ENCODE results near the gene TSPAN15.

Gene TSPAN15

DNA sequence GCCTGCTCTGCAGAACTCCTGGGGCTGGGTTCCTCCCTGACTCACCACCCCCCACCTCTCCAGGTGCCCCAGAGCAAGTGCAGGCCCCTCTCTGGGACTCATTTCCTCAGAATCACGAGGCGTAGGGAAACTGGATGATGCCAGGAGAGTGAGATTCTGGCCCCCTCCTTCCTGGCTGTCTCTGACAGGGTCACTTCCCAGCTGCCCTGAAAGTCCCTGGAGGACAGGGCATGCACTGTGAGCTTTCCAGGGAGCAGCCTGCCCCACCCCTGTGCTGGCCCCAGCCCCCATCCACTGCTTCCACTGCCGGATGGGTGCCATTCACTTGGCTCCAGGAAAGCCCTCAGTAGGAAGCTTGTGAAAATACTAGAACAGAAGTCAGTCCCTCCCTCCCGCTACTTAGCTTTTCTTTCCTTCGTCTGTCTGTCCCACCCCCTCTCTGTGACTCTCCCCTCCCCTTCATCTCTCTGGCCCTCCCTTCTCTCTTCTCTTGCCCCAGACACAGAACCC is 44.9 kb upstream of the TSPAN15 start (continued):
- TF ChIP-seq, protein P1, sequence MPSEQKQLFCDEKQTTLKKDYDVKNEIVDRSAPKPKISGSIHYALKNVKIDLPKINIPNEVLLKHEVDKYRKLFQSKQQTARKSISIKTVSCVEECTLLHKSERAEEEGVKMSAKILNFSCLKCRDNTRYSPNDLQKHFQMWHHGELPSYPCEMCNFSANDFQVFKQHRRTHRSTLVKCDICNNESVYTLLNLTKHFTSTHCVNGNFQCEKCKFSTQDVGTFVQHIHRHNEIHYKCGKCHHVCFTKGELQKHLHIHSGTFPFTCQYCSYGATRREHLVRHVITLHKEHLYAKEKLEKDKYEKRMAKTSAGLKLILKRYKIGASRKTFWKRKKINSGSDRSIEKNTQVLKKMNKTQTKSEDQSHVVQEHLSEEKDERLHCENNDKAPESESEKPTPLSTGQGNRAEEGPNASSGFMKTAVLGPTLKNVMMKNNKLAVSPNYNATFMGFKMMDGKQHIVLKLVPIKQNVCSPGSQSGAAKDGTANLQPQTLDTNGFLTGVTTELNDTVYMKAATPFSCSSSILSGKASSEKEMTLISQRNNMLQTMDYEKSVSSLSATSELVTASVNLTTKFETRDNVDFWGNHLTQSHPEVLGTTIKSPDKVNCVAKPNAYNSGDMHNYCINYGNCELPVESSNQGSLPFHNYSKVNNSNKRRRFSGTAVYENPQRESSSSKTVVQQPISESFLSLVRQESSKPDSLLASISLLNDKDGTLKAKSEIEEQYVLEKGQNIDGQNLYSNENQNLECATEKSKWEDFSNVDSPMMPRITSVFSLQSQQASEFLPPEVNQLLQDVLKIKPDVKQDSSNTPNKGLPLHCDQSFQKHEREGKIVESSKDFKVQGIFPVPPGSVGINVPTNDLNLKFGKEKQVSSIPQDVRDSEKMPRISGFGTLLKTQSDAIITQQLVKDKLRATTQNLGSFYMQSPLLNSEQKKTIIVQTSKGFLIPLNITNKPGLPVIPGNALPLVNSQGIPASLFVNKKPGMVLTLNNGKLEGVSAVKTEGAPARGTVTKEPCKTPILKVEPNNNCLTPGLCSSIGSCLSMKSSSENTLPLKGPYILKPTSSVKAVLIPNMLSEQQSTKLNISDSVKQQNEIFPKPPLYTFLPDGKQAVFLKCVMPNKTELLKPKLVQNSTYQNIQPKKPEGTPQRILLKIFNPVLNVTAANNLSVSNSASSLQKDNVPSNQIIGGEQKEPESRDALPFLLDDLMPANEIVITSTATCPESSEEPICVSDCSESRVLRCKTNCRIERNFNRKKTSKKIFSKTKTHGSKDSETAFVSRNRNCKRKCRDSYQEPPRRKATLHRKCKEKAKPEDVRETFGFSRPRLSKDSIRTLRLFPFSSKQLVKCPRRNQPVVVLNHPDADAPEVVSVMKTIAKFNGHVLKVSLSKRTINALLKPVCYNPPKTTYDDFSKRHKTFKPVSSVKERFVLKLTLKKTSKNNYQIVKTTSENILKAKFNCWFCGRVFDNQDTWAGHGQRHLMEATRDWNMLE (tag by site-specific recombination; conservative IDR thresholded peaks at IDR 0.05; ENCODE audit: low read depth), result no peak
- no peak for TF ChIP-seq ZNF654 (tag by site-specific recombination; IDR thresholded peaks at IDR 0.05; ENCODE audit: low read depth)
- TF ChIP-seq, protein P2, sequence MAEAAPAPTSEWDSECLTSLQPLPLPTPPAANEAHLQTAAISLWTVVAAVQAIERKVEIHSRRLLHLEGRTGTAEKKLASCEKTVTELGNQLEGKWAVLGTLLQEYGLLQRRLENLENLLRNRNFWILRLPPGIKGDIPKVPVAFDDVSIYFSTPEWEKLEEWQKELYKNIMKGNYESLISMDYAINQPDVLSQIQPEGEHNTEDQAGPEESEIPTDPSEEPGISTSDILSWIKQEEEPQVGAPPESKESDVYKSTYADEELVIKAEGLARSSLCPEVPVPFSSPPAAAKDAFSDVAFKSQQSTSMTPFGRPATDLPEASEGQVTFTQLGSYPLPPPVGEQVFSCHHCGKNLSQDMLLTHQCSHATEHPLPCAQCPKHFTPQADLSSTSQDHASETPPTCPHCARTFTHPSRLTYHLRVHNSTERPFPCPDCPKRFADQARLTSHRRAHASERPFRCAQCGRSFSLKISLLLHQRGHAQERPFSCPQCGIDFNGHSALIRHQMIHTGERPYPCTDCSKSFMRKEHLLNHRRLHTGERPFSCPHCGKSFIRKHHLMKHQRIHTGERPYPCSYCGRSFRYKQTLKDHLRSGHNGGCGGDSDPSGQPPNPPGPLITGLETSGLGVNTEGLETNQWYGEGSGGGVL (tag by site-specific recombination; IDR thresholded peaks at IDR 0.05), result peak; percentile 40; the same call in 1 of the 2 replicates
- no peak for TF ChIP-seq TCF7L2 (IDR thresholded peaks at IDR 0.05; ENCODE audit: borderline replicate concordance, low read depth, low read length)
- peak; percentile 60 for TF ChIP-seq GLIS1 (tag by site-specific recombination; IDR thresholded peaks at IDR 0.05)

DNA sequence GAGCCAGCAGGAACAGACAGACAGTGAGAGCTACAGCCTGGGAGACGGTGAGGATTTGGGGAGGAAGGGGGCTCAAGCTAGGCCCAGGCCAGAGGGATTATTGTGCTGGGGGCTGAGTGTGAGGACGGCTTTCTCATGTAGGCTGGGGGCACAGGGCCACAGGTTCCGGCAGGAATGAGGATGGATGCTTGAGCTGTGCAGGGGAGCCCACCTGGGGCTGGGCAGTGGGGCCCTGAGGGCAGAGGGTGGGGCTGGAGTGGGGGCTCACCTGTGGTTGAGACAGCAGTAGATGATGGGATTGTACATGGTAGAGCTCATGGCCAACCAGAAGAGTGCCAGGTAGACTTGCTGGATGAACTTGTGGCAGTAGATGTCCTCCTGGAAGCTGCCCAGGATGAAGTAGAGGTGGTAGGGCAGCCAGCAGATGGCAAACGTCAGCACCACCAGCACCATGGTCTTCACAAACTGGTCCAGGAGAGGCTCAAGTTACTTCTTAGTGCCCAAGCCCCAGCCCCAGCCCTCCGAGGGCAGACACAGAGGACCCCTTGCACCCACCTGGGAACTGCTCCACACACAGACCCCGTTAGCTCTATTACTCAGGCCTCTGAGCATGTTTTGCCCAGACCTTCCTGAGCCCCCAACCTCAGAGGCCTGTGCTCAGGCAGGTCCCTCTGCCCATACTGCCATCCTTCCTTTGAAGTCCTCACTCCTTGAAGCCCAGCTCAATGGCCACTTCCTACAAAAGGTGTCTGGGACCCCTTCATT is 44.3 kb upstream of the TSPAN15 start:
- no peak overlapping the region for H3K27ac ChIP-seq (ENCODE audit: extremely low read depth, low read depth, low read length)
- H3K36me3 ChIP-seq (ENCODE audit: control insufficient read depth in 2 of 2, insufficient read depth in 1 of 2, low read length in 2 of 2), result no peaks in the 10 kb centered on the region; a peak in 1 of 3 replicates
- ChIA-PET POLR2A (interaction anchor here (0.7 kb wide), 1 partner anchor 44 kb away, joined by 3 read pairs; the partner anchor contains the start of gene TSPAN15), CTCF (interaction anchor here (0.6 to 2.9 kb wide), 18 partner anchors 14 to 234 kb away, joined by 3 to 28 read pairs (median 4); partner anchors contain the start of gene NEUROG3)
- H3K9me3 ChIP-seq (ENCODE audit: control insufficient read depth, insufficient read depth, low read depth, low read length), result no peaks in the 10 kb centered on the region
- no peak for TF ChIP-seq SCRT2 (tag by site-specific recombination; IDR thresholded peaks at IDR 0.05)
- TF ChIP-seq ZNF426 (tag by site-specific recombination; IDR thresholded peaks at IDR 0.05), result no peak
- TF ChIP-seq ZNF701 (tag by site-specific recombination; IDR thresholded peaks at IDR 0.05), result no peak
- no peak for TF ChIP-seq ZNF558 (tag by site-specific recombination; IDR thresholded peaks at IDR 0.05)
- TF ChIP-seq, protein P3, sequence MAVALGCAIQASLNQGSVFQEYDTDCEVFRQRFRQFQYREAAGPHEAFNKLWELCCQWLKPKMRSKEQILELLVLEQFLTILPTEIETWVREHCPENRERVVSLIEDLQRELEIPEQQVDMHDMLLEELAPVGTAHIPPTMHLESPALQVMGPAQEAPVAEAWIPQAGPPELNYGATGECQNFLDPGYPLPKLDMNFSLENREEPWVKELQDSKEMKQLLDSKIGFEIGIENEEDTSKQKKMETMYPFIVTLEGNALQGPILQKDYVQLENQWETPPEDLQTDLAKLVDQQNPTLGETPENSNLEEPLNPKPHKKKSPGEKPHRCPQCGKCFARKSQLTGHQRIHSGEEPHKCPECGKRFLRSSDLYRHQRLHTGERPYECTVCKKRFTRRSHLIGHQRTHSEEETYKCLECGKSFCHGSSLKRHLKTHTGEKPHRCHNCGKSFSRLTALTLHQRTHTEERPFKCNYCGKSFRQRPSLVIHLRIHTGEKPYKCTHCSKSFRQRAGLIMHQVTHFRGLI (tag by site-specific recombination; IDR thresholded peaks at IDR 0.05), result no peak
- TF ChIP-seq, protein P4, sequence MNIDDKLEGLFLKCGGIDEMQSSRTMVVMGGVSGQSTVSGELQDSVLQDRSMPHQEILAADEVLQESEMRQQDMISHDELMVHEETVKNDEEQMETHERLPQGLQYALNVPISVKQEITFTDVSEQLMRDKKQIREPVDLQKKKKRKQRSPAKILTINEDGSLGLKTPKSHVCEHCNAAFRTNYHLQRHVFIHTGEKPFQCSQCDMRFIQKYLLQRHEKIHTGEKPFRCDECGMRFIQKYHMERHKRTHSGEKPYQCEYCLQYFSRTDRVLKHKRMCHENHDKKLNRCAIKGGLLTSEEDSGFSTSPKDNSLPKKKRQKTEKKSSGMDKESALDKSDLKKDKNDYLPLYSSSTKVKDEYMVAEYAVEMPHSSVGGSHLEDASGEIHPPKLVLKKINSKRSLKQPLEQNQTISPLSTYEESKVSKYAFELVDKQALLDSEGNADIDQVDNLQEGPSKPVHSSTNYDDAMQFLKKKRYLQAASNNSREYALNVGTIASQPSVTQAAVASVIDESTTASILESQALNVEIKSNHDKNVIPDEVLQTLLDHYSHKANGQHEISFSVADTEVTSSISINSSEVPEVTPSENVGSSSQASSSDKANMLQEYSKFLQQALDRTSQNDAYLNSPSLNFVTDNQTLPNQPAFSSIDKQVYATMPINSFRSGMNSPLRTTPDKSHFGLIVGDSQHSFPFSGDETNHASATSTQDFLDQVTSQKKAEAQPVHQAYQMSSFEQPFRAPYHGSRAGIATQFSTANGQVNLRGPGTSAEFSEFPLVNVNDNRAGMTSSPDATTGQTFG (tag by site-specific recombination; IDR thresholded peaks at IDR 0.05; ENCODE audit: borderline replicate concordance), result no peak
- TF ChIP-seq, protein P5, sequence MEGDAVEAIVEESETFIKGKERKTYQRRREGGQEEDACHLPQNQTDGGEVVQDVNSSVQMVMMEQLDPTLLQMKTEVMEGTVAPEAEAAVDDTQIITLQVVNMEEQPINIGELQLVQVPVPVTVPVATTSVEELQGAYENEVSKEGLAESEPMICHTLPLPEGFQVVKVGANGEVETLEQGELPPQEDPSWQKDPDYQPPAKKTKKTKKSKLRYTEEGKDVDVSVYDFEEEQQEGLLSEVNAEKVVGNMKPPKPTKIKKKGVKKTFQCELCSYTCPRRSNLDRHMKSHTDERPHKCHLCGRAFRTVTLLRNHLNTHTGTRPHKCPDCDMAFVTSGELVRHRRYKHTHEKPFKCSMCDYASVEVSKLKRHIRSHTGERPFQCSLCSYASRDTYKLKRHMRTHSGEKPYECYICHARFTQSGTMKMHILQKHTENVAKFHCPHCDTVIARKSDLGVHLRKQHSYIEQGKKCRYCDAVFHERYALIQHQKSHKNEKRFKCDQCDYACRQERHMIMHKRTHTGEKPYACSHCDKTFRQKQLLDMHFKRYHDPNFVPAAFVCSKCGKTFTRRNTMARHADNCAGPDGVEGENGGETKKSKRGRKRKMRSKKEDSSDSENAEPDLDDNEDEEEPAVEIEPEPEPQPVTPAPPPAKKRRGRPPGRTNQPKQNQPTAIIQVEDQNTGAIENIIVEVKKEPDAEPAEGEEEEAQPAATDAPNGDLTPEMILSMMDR (tag by site-specific recombination; IDR thresholded peaks at IDR 0.05), result 0 out of 2 replicates have a peak, but pooled peaks have one; percentile 8
- no peak overlapping the region for H3K4me3 ChIP-seq (ENCODE audit: low read depth, low read length)
- no peaks in the 10 kb centered on the region; the same call in 1 of the 2 replicates for H3K4me1 ChIP-seq (ENCODE audit: control insufficient read depth, insufficient read depth, low read length)
